Colonic mucosa (tissue), 4 donors: ENCODE results near the gene KLHL6. TPM values are rescaled to one million over a fixed set of nuclear protein-coding genes. Genes with fewer than 3 reads are reported as not detected.
A peak's percentile ranks its signal among the peaks of the same experiment; 100 is the strongest.
"Not testable (repeated sequence)": the region's sequence is repeated elsewhere in the genome, so short reads cannot be mapped to it uniquely, and the experiment has no call there.

Source experiments
- DNase-seq: peaks from one replicate; pipeline ENCODE4 v3.0.0-alpha.2; 2020
- H3K27ac ChIP-seq: fragments of 200-600 bp; one replicate; pipeline ENCODE4 v1.8.0; 2021
- H3K27me3 ChIP-seq: fragments of 200-600 bp; one replicate; pipeline ENCODE4 v1.8.0; 2021
- H3K36me3 ChIP-seq: fragments of 200-600 bp; one replicate; pipeline ENCODE4 v1.8.0; 2021
- H3K4me1 ChIP-seq: fragments of 200-600 bp; one replicate; pipeline ENCODE4 v1.8.0; 2021; ENCODE audit warnings: mild to moderate bottlenecking
- H3K4me3 ChIP-seq: fragments of 200-600 bp; one replicate; pipeline ENCODE4 v1.8.0; 2021
- H3K9ac ChIP-seq, 2 donors: one replicate each; pipeline ENCODE4 v1.7.0; 2013; ENCODE audit warnings: control low read depth in 2 of 2, low read depth in 2 of 2, low read length in 2 of 2
- H3K9me3 ChIP-seq: fragments of 200-600 bp; one replicate; pipeline ENCODE4 v1.8.0; 2021
- CTCF ChIP-seq: fragments of 200-600 bp; IDR thresholded peaks from one replicate; pipeline ENCODE4 v1.8.0; 2022; ENCODE audit warnings: antibody characterized with exemption, mild to moderate bottlenecking
- intact Hi-C: fragments of 100-400 bp; cut with DNase I; formaldehyde crosslinking; loops from one replicate; pipeline ENCODE4 v1.14.1; 2022
- total RNA-seq, 2 donors: library from RNA; stranded (reverse); fragmentation: NEBNext Ultra II Directional in 1 of 2; extraction: Animal tissue kit (Norgen Biotek cat#: 25700) in 1 of 2; gene quantifications; one replicate each; pipeline ENCODE4 v1.2.1, GENCODE V29; 2021
- donor health status: healthy.
- donor health status: DM: no; HTN: no; CAD: no.
- donor health status: DM: no; HTN: no; CAD: no.

Gene KLHL6
- total RNA-seq, 2 donors from 2014 or later, result 2.0 to 2.1 TPM

GRCh38 chr3:183443395-183444385, 111.8 kb downstream of the KLHL6 start:
- Histone ChIP-seq H3K27ac (no peak overlapping the region), H3K9me3 (no peaks in the 10 kb centered on the region), H3K36me3 (no peaks in the 10 kb centered on the region), H3K4me3 (no peak overlapping the region), H3K9ac (no peak overlapping the region), H3K27me3 (no peaks in the 10 kb centered on the region), H3K4me1 (no peaks in the 10 kb centered on the region)
- intact Hi-C loops, result no loop called here
- DNase-seq, result no peak
- TF ChIP-seq CTCF, result no peak

DNA sequence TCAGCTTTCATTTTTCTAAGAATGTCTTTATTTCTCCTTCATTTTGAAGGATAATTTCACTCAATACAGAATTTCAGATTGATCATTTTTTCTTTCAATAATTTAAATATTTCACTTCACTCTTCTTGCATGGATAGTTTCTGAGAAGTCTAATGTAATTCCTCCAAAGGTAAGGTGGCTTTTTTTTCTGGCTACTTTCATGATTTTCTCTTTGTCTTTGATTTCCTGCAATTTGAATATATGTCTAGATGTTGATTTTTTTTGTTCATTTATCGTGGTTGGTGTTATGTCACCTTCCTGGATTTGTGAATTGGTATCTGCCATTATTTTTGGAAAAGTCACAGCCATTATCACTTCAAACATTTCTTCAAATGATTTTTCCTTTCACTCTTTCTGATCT, 112.5 kb downstream of the KLHL6 start:
- H3K9me3 ChIP-seq, result no peaks in the 10 kb centered on the region
- no peak overlapping the region for H3K27ac ChIP-seq
- intact Hi-C loops, result no loop called here
- no peaks in the 10 kb centered on the region for H3K4me1 ChIP-seq
- H3K4me3 ChIP-seq, result no peak overlapping the region
- DNase-seq, result no peak
- no peaks in the 10 kb centered on the region for H3K36me3 ChIP-seq
- no peak for TF ChIP-seq CTCF
- H3K27me3 ChIP-seq, result no peaks in the 10 kb centered on the region
- H3K9ac ChIP-seq, result no peak overlapping the region

DNA sequence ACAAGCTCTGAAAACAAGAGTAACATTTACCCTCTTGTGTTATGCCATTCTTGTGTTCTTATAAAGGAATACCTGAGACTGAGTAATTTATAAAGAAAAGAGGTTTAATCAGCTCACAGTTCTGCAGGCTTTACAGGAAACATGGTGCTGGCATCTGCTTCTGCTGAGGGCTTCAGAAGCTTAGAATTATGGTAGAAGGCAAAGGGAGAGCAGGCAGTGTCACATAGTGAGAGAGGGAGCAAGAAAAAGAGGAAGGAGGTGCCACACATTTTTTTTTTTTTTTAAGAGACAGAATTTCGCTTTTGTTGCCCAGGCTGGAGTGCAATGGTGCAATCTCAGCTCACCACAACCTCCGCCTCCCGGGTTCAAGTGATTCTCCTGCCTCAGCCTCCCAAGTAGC, 115.0 kb downstream of the KLHL6 start:
- H3K4me3 ChIP-seq, H3K36me3 ChIP-seq, DNase-seq, H3K9ac ChIP-seq, H3K27me3 ChIP-seq, H3K9me3 ChIP-seq, H3K4me1 ChIP-seq, intact Hi-C loops, H3K27ac ChIP-seq: not testable (repeated sequence)

GRCh38 chr3:183439515-183439914, 116.0 kb downstream of the KLHL6 start:
- H3K4me3 ChIP-seq, result no peak overlapping the region
- no peaks in the 10 kb centered on the region for H3K9me3 ChIP-seq
- intact Hi-C loops, result no loop called here
- no peak overlapping the region for H3K9ac ChIP-seq
- no peak for DNase-seq
- TF ChIP-seq CTCF, result no peak
- no peaks in the 10 kb centered on the region for H3K36me3 ChIP-seq
- H3K27me3 ChIP-seq, result no peaks in the 10 kb centered on the region
- H3K4me1 ChIP-seq, result no peaks in the 10 kb centered on the region
- H3K27ac ChIP-seq, result no peak overlapping the region

- TF ChIP-seq CTCF, result no peak
- no peaks in the 10 kb centered on the region for H3K4me1 ChIP-seq
- H3K27ac ChIP-seq, result no peak overlapping the region
- H3K4me3 ChIP-seq, result no peak overlapping the region
- H3K9me3 ChIP-seq, result no peaks in the 10 kb centered on the region
- no peaks in the 10 kb centered on the region for H3K27me3 ChIP-seq
- peak; percentile 55 for DNase-seq
- no peaks in the 10 kb centered on the region for H3K36me3 ChIP-seq
- intact Hi-C loops, result no loop called here
- H3K9ac ChIP-seq, result no peak overlapping the region
Observed at GRCh38 chr3:183438735-183439134, 116.8 kb downstream of the KLHL6 start.
